SK-N-SH (cell line): ENCODE measurements around the gene EXOC6B. TPM values are rescaled to one million over a fixed set of nuclear protein-coding genes. Genes with fewer than 3 reads are reported as not detected.

ENCODE experiments used
- CTCF ChIA-PET: fragments of 300-600, 350-600 bp; formaldehyde crosslinking; extraction: SDS; loops from one replicate; lab custom pipeline; 2021; lab: Yijun Ruan, JAX
- POLR2A ChIA-PET: fragments of 350-600 bp; sonication (Branson Sonifier 250); formaldehyde crosslinking; extraction: SDS; loops from one replicate; lab custom pipeline; 2020; ENCODE audit warnings: antibody characterized with exemption, inconsistent platforms; lab: Yijun Ruan, JAX
- DNase-seq: peaks from one replicate; pipeline ENCODE4 v3.0.0; 2012
- H2AFZ ChIP-seq: fragments of 200-600 bp; sonication (generic); 2 replicates; pipeline ENCODE4 v1.8.1; 2016; ENCODE audit warnings: antibody characterized with exemption, mild to moderate bottlenecking, low read depth
- H3F3A ChIP-seq: fragments of 200-600 bp; sonication (generic); replicated peaks from 2 replicates; pipeline ENCODE3; 2016; ENCODE audit warnings: antibody characterized with exemption, mild to moderate bottlenecking; ENCODE audit not compliant: insufficient read depth
- H3K27ac ChIP-seq, 2 experiments: fragments of 200-500 bp in 1 of 2; fragments of 200-600 bp in 1 of 2; sonication (Bioruptor generic) in 1 of 2; sonication (generic), shearing (Covaris generic) in 1 of 2; 2 replicates each; pipeline versions ENCODE4 v1.5.1 to v1.6.1; 2014 to 2016; ENCODE audit warnings: low read depth in 2 of 2, inconsistent platforms in 1 of 2, low read length in 1 of 2, mild to moderate bottlenecking in 1 of 2, mixed read lengths in 1 of 2
- H3K27me3 ChIP-seq: fragments of 200-600 bp; sonication (generic), shearing (Covaris generic); 2 replicates; pipeline ENCODE4 v1.6.1; 2016; ENCODE audit warnings: mixed run types; ENCODE audit not compliant: insufficient read depth
- H3K36me3 ChIP-seq, 2 experiments: fragments of 200-500 bp in 1 of 2; fragments of 200-600 bp in 1 of 2; sonication (Bioruptor generic) in 1 of 2; sonication (generic) in 1 of 2; replicated peaks in 1 of 2; 2 replicates each; pipeline versions ENCODE3 to v1.5.1; 2014 to 2016; ENCODE audit warnings: low read length in 1 of 2, mild to moderate bottlenecking in 1 of 2; ENCODE audit not compliant: insufficient read depth in 2 of 2, control insufficient read depth in 1 of 2
- H3K4me1 ChIP-seq, 2 experiments: fragments of 200-500 bp in 1 of 2; fragments of 200-600 bp in 1 of 2; sonication (Bioruptor generic) in 1 of 2; sonication (generic), shearing (Covaris generic) in 1 of 2; 2 replicates each; pipeline versions ENCODE4 v1.5.1 to v1.6.1; 2014 to 2016; ENCODE audit warnings: low read depth in 1 of 2, low read length in 1 of 2, mixed run types in 1 of 2; ENCODE audit not compliant: insufficient read depth in 2 of 2, control insufficient read depth in 1 of 2
- H3K4me2 ChIP-seq: fragments of 200-600 bp; sonication (generic), shearing (Covaris generic); 2 replicates; pipeline ENCODE4 v1.6.1; 2017; ENCODE audit warnings: mixed run types
- H3K4me3 ChIP-seq, 2 experiments: fragments of 200-500 bp in 1 of 2; fragments of 200-600 bp in 1 of 2; sonication (Bioruptor generic) in 1 of 2; sonication (generic), shearing (Covaris generic) in 1 of 2; 2 replicates each; pipeline versions ENCODE4 v1.5.1 to v1.8.1; 2014 to 2016; ENCODE audit warnings: low read depth in 2 of 2, inconsistent platforms in 1 of 2, low read length in 1 of 2, mild to moderate bottlenecking in 1 of 2, mixed read lengths in 1 of 2, moderate library complexity in 1 of 2
- H3K79me2 ChIP-seq: fragments of 200-600 bp; sonication (generic); 2 replicates; pipeline ENCODE4 v1.8.1; 2017; ENCODE audit warnings: mild to moderate bottlenecking; ENCODE audit not compliant: insufficient read depth
- H3K9ac ChIP-seq: fragments of 200-600 bp; sonication (generic); 2 replicates; pipeline ENCODE4 v1.6.1; 2017; ENCODE audit warnings: mixed run types
- H3K9me2 ChIP-seq: fragments of 200-600 bp; sonication (generic); 2 replicates; pipeline ENCODE4 v1.6.1; 2017; ENCODE audit warnings: mixed run types
- H3K9me3 ChIP-seq: fragments of 200-600 bp; sonication (generic); 2 replicates; pipeline ENCODE4 v1.6.1; 2017; ENCODE audit warnings: mixed run types, mild to moderate bottlenecking, moderate library complexity
- H4K20me1 ChIP-seq: fragments of 200-600 bp; sonication (generic); 2 replicates; pipeline ENCODE4 v1.6.1; 2017; ENCODE audit warnings: mild to moderate bottlenecking, mixed run types; ENCODE audit not compliant: insufficient read depth
- EP300 ChIP-seq, 2 experiments: IDR thresholded peaks; 2 replicates each; pipeline versions ENCODE4 v1.4.0 to v1.6.1; 2012; ENCODE audit warnings: borderline replicate concordance in 1 of 2, low read depth in 1 of 2, low read length in 1 of 2
- EZH2phosphoT487 ChIP-seq: fragments of 200-600 bp; sonication (generic); IDR thresholded peaks from 2 replicates; pipeline ENCODE4 v1.6.1; 2017; ENCODE audit warnings: low read depth, mixed run types, mild to moderate bottlenecking, antibody characterized with exemption, moderate library complexity, borderline replicate concordance
- FOXJ3 ChIP-seq: sonication (generic); formaldehyde crosslinking; IDR thresholded peaks from 2 replicates; pipeline ENCODE4 v1.5.1; 2020; ENCODE audit warnings: mild to moderate bottlenecking, missing genetic modification reagents
- IRF3 ChIP-seq: fragments of 150-350 bp; IDR thresholded peaks from 2 replicates; pipeline ENCODE4 v1.6.1; 2016; ENCODE audit warnings: mild to moderate bottlenecking, low read depth, low read length
- JUND ChIP-seq: IDR thresholded peaks from 2 replicates; pipeline ENCODE4 v1.4.0; 2012
- NFIC ChIP-seq: IDR thresholded peaks from 2 replicates; pipeline ENCODE4 v1.4.0; 2012; ENCODE audit warnings: borderline replicate concordance
- POLR2AphosphoS5 ChIP-seq: IDR thresholded peaks from 2 replicates; pipeline ENCODE4 v1.6.1; 2012; ENCODE audit warnings: low read depth, low read length
- RAD21 ChIP-seq: IDR thresholded peaks from 2 replicates; pipeline ENCODE4 v1.6.1; 2012; ENCODE audit warnings: mild to moderate bottlenecking, low read length
- REST ChIP-seq: IDR thresholded peaks from 2 replicates; pipeline ENCODE4 v1.6.1; 2012; ENCODE audit warnings: mild to moderate bottlenecking, low read depth, low read length, moderate library complexity
- RFX5 ChIP-seq: IDR thresholded peaks from 2 replicates; pipeline ENCODE4 v1.6.1; 2012; ENCODE audit warnings: mild to moderate bottlenecking, improper control_type of control experiment, low read length
- SIN3A ChIP-seq: IDR thresholded peaks from 2 replicates; pipeline ENCODE4 v1.6.1; 2012; ENCODE audit warnings: low read depth, mild to moderate bottlenecking, low read length, moderate library complexity, borderline replicate concordance
- TAF1 ChIP-seq: IDR thresholded peaks from 2 replicates; pipeline ENCODE4 v1.6.1; 2012; ENCODE audit warnings: low read depth, mild to moderate bottlenecking, low read length, moderate library complexity, borderline replicate concordance
- USF2 ChIP-seq: fragments of 150-350 bp; IDR thresholded peaks from 2 replicates; pipeline ENCODE4 v1.6.1; 2017; ENCODE audit warnings: antibody characterized with exemption, low read length, low read depth, borderline replicate concordance
- WGBS: methylation state at CpG from one replicate; pipeline ENCODE4 v1.1.6; 2017; ENCODE audit warnings: low lambda C conversion rate; 5-methylcytosine and 5-hydroxymethylcytosine counted together
- polyA plus RNA-seq, 3 experiments: library from polyadenylated mRNA; depleted of rRNA; stranded (reverse); fragments of >200 nt; gene quantifications; 2 replicates each; pipeline ENCODE4 v1.2.3, GENCODE V29; 2012

EXOC6B gene
- polyA plus RNA-seq, 1 of the 3 experiments (the other 2 are of a cell fraction) = 7.4 TPM

- H3K9me3 ChIP-seq = no peaks in the 10 kb centered on the region
- H3K4me1 ChIP-seq = peaks cover 0 to 9% of the 10 kb centered on the region in 2 experiments; a peak in 1 of 4 replicates
- H3K4me2 ChIP-seq = no peak overlapping the region
- no peak for TF ChIP-seq POLR2AphosphoS5
- no peak for TF ChIP-seq REST
- no peak for TF ChIP-seq NFIC
- no peak for TF ChIP-seq RFX5
- no peak for TF ChIP-seq RAD21
- TF ChIP-seq TAF1 = no peak
- TF ChIP-seq IRF3 = no peak
- H3K36me3 ChIP-seq = no peaks in the 10 kb centered on the region
- H4K20me1 ChIP-seq = no peaks in the 10 kb centered on the region
- WGBS = 100% methylated on average over 1 of the region's 4 CpGs
- H3F3A ChIP-seq = no peaks in the 10 kb centered on the region
- H3K9me2 ChIP-seq = no peaks in the 10 kb centered on the region
- no peak overlapping the region for H3K4me3 ChIP-seq
- H2AFZ ChIP-seq = no peak overlapping the region
- peaks cover 21% of the 10 kb centered on the region for H3K27me3 ChIP-seq
- H3K27ac ChIP-seq = no peak overlapping the region
- ChIA-PET CTCF (interaction anchor here (0.7 to 5.7 kb wide), 7 partner anchors 9 to 592 kb away, joined by 3 to 58 read pairs (median 4); partner anchors contain the start of gene CYP26B1), POLR2A (no interaction called here)
- no peaks in the 10 kb centered on the region for H3K79me2 ChIP-seq
- DNase-seq = peak; percentile 19
- no peak overlapping the region for H3K9ac ChIP-seq
Observed at GRCh38 chr2:72140621-72140960, 685.2 kb downstream of the EXOC6B start.

GRCh38 chr2:72139874-72140620, 685.8 kb downstream of the EXOC6B start:
- H3K9me2 ChIP-seq = no peaks in the 10 kb centered on the region
- ChIA-PET CTCF (interaction anchor here (0.7 to 5.7 kb wide), 8 partner anchors 9 to 591 kb away, joined by 3 to 58 read pairs (median 6); partner anchors contain the start of gene CYP26B1), POLR2A (no interaction called here)
- no peaks in the 10 kb centered on the region for H3F3A ChIP-seq
- H3K27me3 ChIP-seq = peaks cover 15% of the 10 kb centered on the region
- no peaks in the 10 kb centered on the region for H4K20me1 ChIP-seq
- peaks cover 0 to 4% of the 10 kb centered on the region in 2 experiments; a peak in 1 of 4 replicates for H3K4me1 ChIP-seq
- H3K9ac ChIP-seq = no peak overlapping the region
- 73% methylated on average over 3 of the region's 14 CpGs for WGBS
- no peak overlapping the region for H3K4me3 ChIP-seq
- H2AFZ ChIP-seq = no peak overlapping the region
- DNase-seq = peak; percentile 28
- H3K27ac ChIP-seq = no peak overlapping the region
- H3K4me2 ChIP-seq = no peak overlapping the region
- no peaks in the 10 kb centered on the region for H3K36me3 ChIP-seq
- no peaks in the 10 kb centered on the region for H3K9me3 ChIP-seq
- TF ChIP-seq JUND (no peak), SIN3A (no peak), FOXJ3 (CRISPR knock-in tag) (no peak), EZH2phosphoT487 (no peak), RFX5 (no peak), USF2 (no peak), REST (no peak), EP300 (IDR thresholded peaks at IDR 0.05; ENCODE audit: borderline replicate concordance in 1 of 2, low read depth in 1 of 2, low read length in 1 of 2) (no peak)
- H3K79me2 ChIP-seq = no peaks in the 10 kb centered on the region
